Chondrocyte (in vitro differentiated cells): ENCODE measurements around the gene CYFIP1. TPM values are rescaled to one million over a fixed set of nuclear protein-coding genes. Genes with fewer than 3 reads are reported as not detected.

Source experiments
- DNase-seq: peaks from one replicate; pipeline ENCODE4 v3.0.0; 2021; ENCODE audit warnings: mixed read lengths, low spot score
- H3K27ac Mint-ChIP-seq: one replicate; pipeline ENCODE4 v1.8.0; 2021; ENCODE audit warnings: mild to moderate bottlenecking, moderate library complexity, mixed read lengths; ENCODE audit not compliant: unreplicated experiment
- H3K27me3 Mint-ChIP-seq: 2 replicates; pipeline ENCODE4 v1.8.0; 2021; ENCODE audit warnings: low read depth, mixed read lengths
- H3K36me3 Mint-ChIP-seq: 2 replicates; pipeline ENCODE4 v1.8.0; 2021; ENCODE audit warnings: low read depth, mixed read lengths
- H3K4me1 Mint-ChIP-seq: 2 replicates; pipeline ENCODE4 v1.8.0; 2021; ENCODE audit warnings: low read depth, mild to moderate bottlenecking, mixed read lengths
- H3K4me3 Mint-ChIP-seq: one replicate; pipeline ENCODE4 v1.8.0; 2021; ENCODE audit warnings: mild to moderate bottlenecking, moderate library complexity, mixed read lengths; ENCODE audit not compliant: unreplicated experiment
- H3K9me3 Mint-ChIP-seq: 2 replicates; pipeline ENCODE4 v1.8.0; 2021; ENCODE audit warnings: low read depth, mixed read lengths
- total RNA-seq: library from RNA; stranded (reverse); gene quantifications from 3 replicates; pipeline ENCODE4 v1.2.1, GENCODE V29; 2021
- TF ChIP-seq, protein P1 (sequence below): fragments of 200-600 bp; sonication (generic); IDR thresholded peaks from 2 replicates; pipeline ENCODE4 v1.5.0; 2021; ENCODE audit warnings: antibody characterized with exemption, mild to moderate bottlenecking, moderate library complexity

The CYFIP1 gene
- total RNA-seq, 1 donor from 2014 or later = 98.5 TPM

DNA sequence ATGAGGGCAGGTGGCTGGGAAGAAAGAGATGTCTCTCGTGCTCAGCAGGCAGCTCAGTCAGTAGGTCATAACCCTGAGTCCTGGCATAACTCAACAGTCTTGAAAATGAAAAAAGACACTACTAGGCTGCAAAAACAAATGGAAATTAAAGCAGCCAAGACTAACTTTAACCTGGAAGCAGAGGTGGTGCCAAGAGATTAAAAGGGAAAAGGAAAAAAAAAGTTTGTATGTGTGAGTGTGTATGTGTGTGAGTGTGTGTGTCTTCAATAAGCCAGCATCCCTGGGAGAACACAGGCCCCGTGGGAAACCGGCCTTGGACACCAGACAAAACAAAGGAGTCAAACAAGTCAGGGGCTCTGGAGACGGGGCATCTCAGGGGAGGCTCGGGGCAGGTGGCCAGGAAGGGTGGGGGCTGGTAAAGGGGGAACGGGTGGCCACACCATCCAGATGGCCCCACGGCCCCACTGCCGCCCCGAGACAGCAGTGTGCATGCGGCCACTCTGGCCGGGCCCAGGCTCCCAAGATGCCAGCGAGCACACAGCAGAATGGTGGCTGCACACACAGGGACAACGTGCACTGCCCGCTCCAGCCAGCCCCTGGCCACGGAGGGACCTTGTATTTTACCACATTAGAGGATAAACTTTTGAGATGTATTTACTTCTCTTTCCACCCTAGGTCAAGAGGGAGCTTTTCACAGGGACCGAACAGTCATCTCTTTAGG lies 23.8 kb downstream of the CYFIP1 start:
- TF ChIP-seq, protein P1, sequence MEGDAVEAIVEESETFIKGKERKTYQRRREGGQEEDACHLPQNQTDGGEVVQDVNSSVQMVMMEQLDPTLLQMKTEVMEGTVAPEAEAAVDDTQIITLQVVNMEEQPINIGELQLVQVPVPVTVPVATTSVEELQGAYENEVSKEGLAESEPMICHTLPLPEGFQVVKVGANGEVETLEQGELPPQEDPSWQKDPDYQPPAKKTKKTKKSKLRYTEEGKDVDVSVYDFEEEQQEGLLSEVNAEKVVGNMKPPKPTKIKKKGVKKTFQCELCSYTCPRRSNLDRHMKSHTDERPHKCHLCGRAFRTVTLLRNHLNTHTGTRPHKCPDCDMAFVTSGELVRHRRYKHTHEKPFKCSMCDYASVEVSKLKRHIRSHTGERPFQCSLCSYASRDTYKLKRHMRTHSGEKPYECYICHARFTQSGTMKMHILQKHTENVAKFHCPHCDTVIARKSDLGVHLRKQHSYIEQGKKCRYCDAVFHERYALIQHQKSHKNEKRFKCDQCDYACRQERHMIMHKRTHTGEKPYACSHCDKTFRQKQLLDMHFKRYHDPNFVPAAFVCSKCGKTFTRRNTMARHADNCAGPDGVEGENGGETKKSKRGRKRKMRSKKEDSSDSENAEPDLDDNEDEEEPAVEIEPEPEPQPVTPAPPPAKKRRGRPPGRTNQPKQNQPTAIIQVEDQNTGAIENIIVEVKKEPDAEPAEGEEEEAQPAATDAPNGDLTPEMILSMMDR = no peak
- DNase-seq = no peak

GRCh38 chr15:22955544-22956119 lies 24.5 kb downstream of the CYFIP1 start:
- no peak overlapping the region for H3K4me3 Mint-ChIP-seq
- no peak for DNase-seq
- no peaks in the 10 kb centered on the region for H3K36me3 Mint-ChIP-seq
- TF ChIP-seq, protein P1 = no peak
- no peaks in the 10 kb centered on the region for H3K9me3 Mint-ChIP-seq
- no peaks in the 10 kb centered on the region for H3K27me3 Mint-ChIP-seq
- H3K4me1 Mint-ChIP-seq = peaks cover 44% of the 10 kb centered on the region
- H3K27ac Mint-ChIP-seq = peak overlapping the region; percentile 67

More for the DNA sequence above, 23.8 kb downstream of the CYFIP1 start:
- no peaks in the 10 kb centered on the region for H3K9me3 Mint-ChIP-seq
- H3K36me3 Mint-ChIP-seq = no peaks in the 10 kb centered on the region
- H3K4me3 Mint-ChIP-seq = no peak overlapping the region
- no peaks in the 10 kb centered on the region for H3K27me3 Mint-ChIP-seq
- H3K27ac Mint-ChIP-seq = peak overlapping the region; percentile 67
- peaks cover 50% of the 10 kb centered on the region for H3K4me1 Mint-ChIP-seq

DNA sequence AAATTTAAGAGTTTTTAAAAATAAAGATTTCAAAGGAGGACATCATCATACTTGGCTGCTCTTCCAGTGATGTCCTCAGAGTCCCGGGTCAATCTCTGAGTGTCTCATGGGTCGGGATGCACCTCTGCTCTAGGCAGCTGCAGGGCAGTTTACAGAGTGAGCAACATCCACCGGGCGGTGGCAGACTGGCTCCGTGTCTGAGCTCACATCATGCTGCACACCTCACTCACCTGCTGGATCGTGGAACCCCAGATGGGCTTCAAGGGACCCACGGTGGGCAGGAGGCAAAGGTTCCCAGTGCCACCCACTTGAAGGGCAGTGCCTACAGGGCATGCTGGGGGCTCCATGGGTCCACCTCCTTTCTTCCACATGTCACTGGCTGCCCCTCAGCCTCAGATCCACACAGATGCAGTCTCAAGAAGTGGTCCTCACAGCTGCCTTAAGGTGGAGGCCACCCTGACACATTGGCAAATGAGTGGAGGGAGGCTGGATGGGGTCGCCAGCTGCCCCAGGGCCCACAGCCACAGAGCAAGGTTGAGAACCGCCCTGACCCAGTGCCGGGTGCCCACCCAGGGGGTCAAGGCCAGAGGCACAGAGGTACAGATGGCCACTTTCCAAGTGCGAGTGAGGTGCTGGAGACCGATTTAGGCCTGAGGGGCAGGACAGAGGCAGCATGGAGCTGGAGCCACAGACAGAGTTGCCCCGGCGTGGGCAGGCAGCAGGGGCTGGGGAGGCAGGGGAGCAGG lies 25.2 kb downstream of the CYFIP1 start:
- no peaks in the 10 kb centered on the region for H3K36me3 Mint-ChIP-seq
- no peak for DNase-seq
- TF ChIP-seq, protein P1 = no peak
- H3K27ac Mint-ChIP-seq = no peak overlapping the region
- H3K4me1 Mint-ChIP-seq = peaks cover 44% of the 10 kb centered on the region
- H3K27me3 Mint-ChIP-seq = no peaks in the 10 kb centered on the region
- H3K4me3 Mint-ChIP-seq = no peak overlapping the region
- H3K9me3 Mint-ChIP-seq = no peaks in the 10 kb centered on the region

GRCh38 chr15:22954326-22954725 lies 25.8 kb downstream of the CYFIP1 start:
- no peak overlapping the region for H3K27ac Mint-ChIP-seq
- H3K27me3 Mint-ChIP-seq = no peaks in the 10 kb centered on the region
- H3K4me3 Mint-ChIP-seq = no peak overlapping the region
- peaks cover 42% of the 10 kb centered on the region for H3K4me1 Mint-ChIP-seq
- H3K36me3 Mint-ChIP-seq = no peaks in the 10 kb centered on the region
- no peak for DNase-seq
- TF ChIP-seq, protein P1 = no peak
- H3K9me3 Mint-ChIP-seq = no peaks in the 10 kb centered on the region

DNA sequence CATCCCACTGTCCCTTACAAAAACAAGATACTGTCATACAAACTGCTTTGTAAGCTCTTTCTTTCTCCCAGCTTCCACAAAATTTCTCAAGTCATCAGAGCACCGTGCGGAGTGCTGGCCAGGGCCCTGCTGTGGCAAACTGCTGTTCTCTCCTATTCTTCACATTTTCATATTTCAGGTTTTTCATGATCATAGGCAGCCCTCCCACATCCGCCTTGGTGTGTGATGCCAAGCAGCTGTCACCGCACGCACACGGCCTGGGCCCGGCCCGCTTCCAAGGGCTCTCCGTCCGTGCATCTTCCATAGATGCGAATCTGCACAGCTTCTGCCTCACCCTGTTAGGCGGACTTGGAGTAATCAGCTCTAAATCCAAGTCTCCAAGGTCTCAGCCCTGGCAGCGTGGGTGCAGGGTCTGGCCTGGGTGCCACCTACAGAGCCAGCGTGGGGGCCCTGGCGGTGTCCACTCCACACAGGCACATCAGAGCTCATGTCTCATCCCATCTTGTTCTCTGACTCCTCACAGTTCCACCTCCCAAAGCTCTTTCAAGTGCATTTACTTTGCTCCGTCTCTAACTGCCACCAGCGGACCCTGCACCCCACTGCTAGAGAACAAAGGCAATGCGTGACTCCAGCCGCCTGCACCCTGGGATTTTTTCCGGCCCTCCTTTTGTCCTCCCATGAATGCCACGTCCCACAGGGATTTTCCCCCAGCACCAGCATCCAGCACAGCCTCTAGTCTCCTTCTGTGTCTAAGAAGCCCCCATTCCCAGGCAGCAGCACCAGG lies 27.2 kb downstream of the CYFIP1 start:
- no peak overlapping the region for H3K27ac Mint-ChIP-seq
- no peaks in the 10 kb centered on the region for H3K36me3 Mint-ChIP-seq
- DNase-seq = no peak
- TF ChIP-seq, protein P1 = no peak
- H3K9me3 Mint-ChIP-seq = no peaks in the 10 kb centered on the region
- peaks cover 55% of the 10 kb centered on the region for H3K4me1 Mint-ChIP-seq
- H3K27me3 Mint-ChIP-seq = no peaks in the 10 kb centered on the region
- H3K4me3 Mint-ChIP-seq = no peak overlapping the region
